K562 (cell line): ENCODE data around the gene DBNL. TPM values are rescaled to one million over a fixed set of nuclear protein-coding genes. Genes with fewer than 3 reads are reported as not detected.

Experiments
- AFF4 ChIP-seq: sonication (generic); formaldehyde crosslinking; IDR thresholded peaks from 2 replicates; pipeline ENCODE4 v1.8.0; 2023; ENCODE audit warnings: mild to moderate bottlenecking, missing genetic modification reagents
- EP300 ChIP-seq: IDR thresholded peaks from 2 replicates; pipeline ENCODE4 v1.6.1; 2012; ENCODE audit warnings: low read length, improper control_type of control experiment
- GATAD2B ChIP-seq: fragments of 450-650 bp; IDR thresholded peaks from 2 replicates; pipeline ENCODE4 v1.6.1; 2017; ENCODE audit warnings: mild to moderate bottlenecking, borderline replicate concordance
- IRF1 ChIP-seq: sonication (generic); formaldehyde crosslinking; IDR thresholded peaks from 2 replicates; pipeline ENCODE4 v1.8.0; 2022; ENCODE audit warnings: missing genetic modification reagents, mild to moderate bottlenecking, borderline replicate concordance
- JUND ChIP-seq, 2 experiments: IDR thresholded peaks; 2 replicates in 1 of 2; 3 replicates in 1 of 2; pipeline ENCODE4 v1.6.1; 2011; ENCODE audit warnings: borderline replicate concordance in 2 of 2, low read depth in 2 of 2, low read length in 2 of 2, improper control_type of control experiment in 1 of 2, missing biosample characterization in 1 of 2, missing genetic modification characterization in 1 of 2, missing genetic modification reagents in 1 of 2
- NCOA4 ChIP-seq: fragments of 450-650 bp; IDR thresholded peaks from 2 replicates; pipeline ENCODE4 v1.6.1; 2018; ENCODE audit warnings: mild to moderate bottlenecking; ENCODE audit not compliant: partially characterized antibody
- NCOR1 ChIP-seq: fragments of 450-650 bp; IDR thresholded peaks from 2 replicates; pipeline ENCODE4 v1.6.1; 2016; ENCODE audit warnings: mild to moderate bottlenecking, moderate library complexity
- PCBP2 ChIP-seq: fragments of 200-400 bp; formaldehyde crosslinking; IDR thresholded peaks from 2 replicates; pipeline ENCODE4 v1.6.1; 2018; ENCODE audit warnings: low read length, low read depth, mild to moderate bottlenecking, moderate library complexity; ENCODE audit not compliant: poor library complexity, severe bottlenecking
- SETDB1 ChIP-seq: IDR thresholded peaks from one replicate; pipeline ENCODE4 v1.6.1; 2012; ENCODE audit warnings: low read length, control low read depth, inconsistent platforms
- SLC30A9 ChIP-seq: fragments of 250-450 bp; sonication (Bioruptor Pico); IDR thresholded peaks from 2 replicates; pipeline ENCODE4 v1.8.0; 2022; ENCODE audit warnings: mild to moderate bottlenecking, moderate library complexity
- ZNF197 ChIP-seq: fragments of 200-800 bp; sonication (Bioruptor generic); IDR thresholded peaks from 2 replicates; pipeline ENCODE4 v1.6.1; 2016; ENCODE audit warnings: low read depth, missing genetic modification characterization, missing compliant biosample characterization
- ZNF282 ChIP-seq: sonication (generic); formaldehyde crosslinking; IDR thresholded peaks from 2 replicates; pipeline ENCODE4 v1.8.1; 2023; ENCODE audit warnings: missing genetic modification reagents
- polyA plus RNA-seq, 8 experiments: library from polyadenylated mRNA; depleted of rRNA in 4 of 8; stranded (reverse) in 5 of 8; unstranded in 3 of 8; fragments of >200 nt; fragmentation: Nextera tagmentation in 2 of 8; fragmentation: Illumina TruSeq in 1 of 8; extraction: Ambion mirVana in 2 of 8; extraction: Trizol in 1 of 8; gene quantifications; 2 replicates each; pipeline versions ENCODE4 v1.2.1 to v1.2.3, GENCODE V29; 2011 to 2014; ENCODE audit warnings: inconsistent platforms in 1 of 8, missing spikeins in 1 of 8
- total RNA-seq, 7 experiments: library from RNA; depleted of rRNA in 6 of 7; stranded (reverse); fragments of >200 nt in 6 of 7; fragmentation: Illumina TruSeq in 2 of 7; extraction: Trizol in 2 of 7; gene quantifications; 2 replicates each; pipeline versions ENCODE4 v1.2.1 to v1.2.3, GENCODE V29; 2011 to 2021; ENCODE audit warnings: low replicate concordance in 1 of 7
- TF ChIP-seq, protein P1 (sequence below), 3 experiments: IDR thresholded peaks in 2 of 3; conservative IDR thresholded peaks in 1 of 3; 2 replicates each; pipeline ENCODE4 v1.5.1; 2011 to 2012; ENCODE audit warnings: low read length in 3 of 3, mild to moderate bottlenecking in 3 of 3, control low read depth in 2 of 3, improper control_type of control experiment in 1 of 3, inconsistent platforms in 1 of 3, low read depth in 1 of 3, mixed read lengths in 1 of 3, moderate library complexity in 1 of 3; ENCODE audit not compliant: insufficient read depth in 2 of 3
- TF ChIP-seq, protein P2 (sequence below): fragments of 250-450 bp; sonication (Bioruptor Pico); IDR thresholded peaks from 2 replicates; pipeline ENCODE4 v1.5.0; 2021; ENCODE audit warnings: mild to moderate bottlenecking, moderate library complexity

The DBNL gene
- total and polyA plus RNA-seq, 9 of the 15 experiments (the other 6 are each of a cell fraction or from before 2014, with no cell fraction given) = 1.9 to 65.1 (median 38.9) TPM

GRCh38 chr7:44072364-44073231 lies 28.1 kb downstream of the DBNL start (continued):
- TF ChIP-seq, protein P1, sequence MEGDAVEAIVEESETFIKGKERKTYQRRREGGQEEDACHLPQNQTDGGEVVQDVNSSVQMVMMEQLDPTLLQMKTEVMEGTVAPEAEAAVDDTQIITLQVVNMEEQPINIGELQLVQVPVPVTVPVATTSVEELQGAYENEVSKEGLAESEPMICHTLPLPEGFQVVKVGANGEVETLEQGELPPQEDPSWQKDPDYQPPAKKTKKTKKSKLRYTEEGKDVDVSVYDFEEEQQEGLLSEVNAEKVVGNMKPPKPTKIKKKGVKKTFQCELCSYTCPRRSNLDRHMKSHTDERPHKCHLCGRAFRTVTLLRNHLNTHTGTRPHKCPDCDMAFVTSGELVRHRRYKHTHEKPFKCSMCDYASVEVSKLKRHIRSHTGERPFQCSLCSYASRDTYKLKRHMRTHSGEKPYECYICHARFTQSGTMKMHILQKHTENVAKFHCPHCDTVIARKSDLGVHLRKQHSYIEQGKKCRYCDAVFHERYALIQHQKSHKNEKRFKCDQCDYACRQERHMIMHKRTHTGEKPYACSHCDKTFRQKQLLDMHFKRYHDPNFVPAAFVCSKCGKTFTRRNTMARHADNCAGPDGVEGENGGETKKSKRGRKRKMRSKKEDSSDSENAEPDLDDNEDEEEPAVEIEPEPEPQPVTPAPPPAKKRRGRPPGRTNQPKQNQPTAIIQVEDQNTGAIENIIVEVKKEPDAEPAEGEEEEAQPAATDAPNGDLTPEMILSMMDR (IDR thresholded peaks at IDR 0.05 in 2 of 3, conservative IDR thresholded peaks at IDR 0.05 in 1 of 3; ENCODE audit: insufficient read depth in 2 of 3, low read depth in 1 of 3, low read length in 3 of 3) = peak; percentile 77 to 87 (median 80)
- TF ChIP-seq NCOA4 (no peak), AFF4 (CRISPR knock-in tag) (no peak), PCBP2 (no peak), SETDB1 (no peak), GATAD2B (no peak), SLC30A9 (CRISPR knock-in tag) (no peak), IRF1 (CRISPR knock-in tag) (no peak), NCOR1 (no peak), ZNF197 (CRISPR knock-in tag) (no peak), ZNF282 (no peak), JUND (IDR thresholded peaks at IDR 0.05; ENCODE audit: borderline replicate concordance, low read depth, low read length) (peak; percentile 39), JUND (tag; IDR thresholded peaks at IDR 0.05; ENCODE audit: borderline replicate concordance, low read depth, low read length) (no peak), EP300 (no peak)
- TF ChIP-seq, protein P2, sequence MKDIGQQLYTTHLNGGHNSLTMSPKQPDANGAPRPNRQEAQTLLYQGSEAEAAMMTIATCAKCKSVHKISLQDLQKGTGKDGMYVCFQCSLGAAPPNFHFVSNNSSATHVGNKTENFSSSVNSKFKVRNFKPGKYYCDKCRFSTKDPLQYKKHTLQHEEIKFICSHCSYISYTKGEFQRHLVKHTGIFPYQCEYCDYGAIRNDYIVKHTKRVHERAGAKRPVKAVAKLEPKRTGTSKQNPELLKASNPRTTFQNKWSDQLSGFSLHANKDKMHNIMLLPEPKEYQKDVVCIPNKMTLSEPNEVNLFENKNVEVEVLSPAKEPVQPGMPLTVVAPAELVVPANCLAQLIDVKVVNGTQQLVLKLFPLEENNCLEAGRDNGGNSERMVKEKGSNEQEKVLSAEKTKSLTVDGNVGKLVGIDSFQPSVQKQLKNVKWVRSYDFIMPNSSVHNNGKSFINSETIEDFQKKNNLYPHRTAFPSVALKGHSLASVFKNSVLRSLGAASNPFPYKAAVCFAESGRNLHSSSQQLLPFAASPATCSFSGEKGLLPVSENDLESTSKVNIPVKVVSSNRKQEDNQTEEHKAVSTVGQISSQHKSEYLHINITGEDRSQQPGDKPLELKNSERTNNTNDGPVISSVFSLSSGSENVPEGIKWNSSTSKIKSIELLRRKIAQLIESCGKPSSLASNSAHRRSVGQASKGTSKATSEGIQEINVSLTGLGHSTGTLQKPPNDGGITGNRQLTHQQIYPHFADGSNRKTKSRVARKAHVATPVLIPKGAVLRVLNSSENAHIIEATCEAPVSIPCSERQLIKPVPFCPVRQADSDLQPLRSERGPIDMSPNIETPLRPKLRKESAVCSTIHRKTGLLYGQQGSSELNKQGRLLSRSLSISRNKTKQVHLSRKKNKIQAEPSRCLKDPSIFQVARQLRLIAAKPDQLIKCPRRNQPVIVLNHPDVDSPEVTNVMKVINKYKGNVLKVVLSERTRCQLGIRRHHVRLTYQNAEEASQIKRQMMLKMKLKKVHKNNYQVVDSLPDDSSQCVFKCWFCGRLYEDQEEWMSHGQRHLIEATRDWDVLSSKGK = no peak
